H9 (cell line): ENCODE measurements around the gene PLCXD3. TPM values are rescaled to one million over a fixed set of nuclear protein-coding genes. Genes with fewer than 3 reads are reported as not detected.

ENCODE experiments used
- DNase-seq: peaks from one replicate; pipeline ENCODE4 v3.0.0-alpha.2; 2017
- H2AFZ ChIP-seq: one replicate; pipeline ENCODE4 v1.6.1; 2013; ENCODE audit warnings: mild to moderate bottlenecking, low read length, control low read depth, moderate library complexity
- H2AK5ac ChIP-seq: 2 replicates; pipeline ENCODE4 v1.6.1; 2013; ENCODE audit warnings: low read length, control low read depth, mixed read lengths; ENCODE audit not compliant: insufficient read length
- H2BK120ac ChIP-seq: one replicate; pipeline ENCODE4 v1.6.1; 2013; ENCODE audit warnings: low read depth, mild to moderate bottlenecking, low read length, control low read depth, inconsistent platforms; ENCODE audit not compliant: poor library complexity, severe bottlenecking
- H2BK12ac ChIP-seq: 2 replicates; pipeline ENCODE4 v1.6.1; 2013; ENCODE audit warnings: low read length, control low read depth, mixed read lengths, low read depth; ENCODE audit not compliant: insufficient read length
- H2BK15ac ChIP-seq: 2 replicates; pipeline ENCODE4 v1.6.1; 2013; ENCODE audit warnings: low read depth, low read length, control low read depth
- H2BK20ac ChIP-seq: one replicate; pipeline ENCODE4 v1.6.1; 2013; ENCODE audit warnings: low read depth, mild to moderate bottlenecking, low read length, control low read depth, inconsistent platforms; ENCODE audit not compliant: poor library complexity, severe bottlenecking
- H2BK5ac ChIP-seq: 2 replicates; pipeline ENCODE4 v1.6.1; 2013; ENCODE audit warnings: low read length, control low read depth, mixed read lengths; ENCODE audit not compliant: insufficient read length
- H3K14ac ChIP-seq: 2 replicates; pipeline ENCODE4 v1.6.1; 2013; ENCODE audit warnings: low read length, control low read depth; ENCODE audit not compliant: insufficient read depth
- H3K18ac ChIP-seq: 2 replicates; pipeline ENCODE4 v1.6.1; 2013; ENCODE audit warnings: low read depth, mild to moderate bottlenecking, mixed read lengths, low read length, control low read depth; ENCODE audit not compliant: insufficient read length
- H3K23ac ChIP-seq: 2 replicates; pipeline ENCODE4 v1.6.1; 2013; ENCODE audit warnings: low read length, control low read depth, mixed read lengths, low read depth; ENCODE audit not compliant: insufficient read length
- H3K23me2 ChIP-seq: 2 replicates; pipeline ENCODE4 v1.6.1; 2013; ENCODE audit warnings: low read depth, mild to moderate bottlenecking, mixed read lengths, low read length, control low read depth; ENCODE audit not compliant: insufficient read length, poor library complexity, severe bottlenecking
- H3K27ac ChIP-seq: 2 replicates; pipeline ENCODE4 v1.5.1; 2013; ENCODE audit warnings: low read length, control low read depth, mixed read lengths, low read depth; ENCODE audit not compliant: insufficient read length
- H3K27me3 ChIP-seq: 2 replicates; pipeline ENCODE4 v1.6.1; 2013; ENCODE audit warnings: low read length, control low read depth, inconsistent platforms; ENCODE audit not compliant: insufficient read depth
- H3K4ac ChIP-seq: 2 replicates; pipeline ENCODE4 v1.6.1; 2013; ENCODE audit warnings: low read depth, mild to moderate bottlenecking, control low read depth, inconsistent platforms, low read length, moderate library complexity
- H3K4me1 ChIP-seq: 2 replicates; pipeline ENCODE4 v1.6.1; 2013; ENCODE audit warnings: low read length, control low read depth, inconsistent platforms; ENCODE audit not compliant: insufficient read depth
- H3K4me2 ChIP-seq: 2 replicates; pipeline ENCODE4 v1.6.1; 2013; ENCODE audit warnings: low read length, control low read depth, mixed read lengths; ENCODE audit not compliant: insufficient read length, insufficient read depth
- H3K56ac ChIP-seq: 2 replicates; pipeline ENCODE4 v1.6.1; 2013; ENCODE audit warnings: low read depth, mild to moderate bottlenecking, mixed read lengths, low read length, control low read depth; ENCODE audit not compliant: insufficient read length
- H3K79me1 ChIP-seq: 2 replicates; pipeline ENCODE4 v1.6.1; 2013; ENCODE audit warnings: low read depth, mild to moderate bottlenecking, moderate library complexity, low read length, control low read depth, inconsistent platforms; ENCODE audit not compliant: insufficient read depth, poor library complexity, severe bottlenecking
- H3K79me2 ChIP-seq: 2 replicates; pipeline ENCODE4 v1.6.1; 2013; ENCODE audit warnings: low read length, control low read depth, inconsistent platforms; ENCODE audit not compliant: insufficient read depth
- H3K9ac ChIP-seq: 2 replicates; pipeline ENCODE4 v1.6.1; 2013; ENCODE audit warnings: low read length, control low read depth, mixed read lengths; ENCODE audit not compliant: insufficient read length; ENCODE audit errors: extremely low read depth
- H3K9me3 ChIP-seq: one replicate; pipeline ENCODE4 v1.6.1; 2013; ENCODE audit warnings: low read depth, low read length, inconsistent platforms; ENCODE audit not compliant: control insufficient read depth
- H3T11ph ChIP-seq: one replicate; pipeline ENCODE4 v1.6.1; 2013; ENCODE audit warnings: mild to moderate bottlenecking, low read length, control low read depth, inconsistent platforms
- H4K20me1 ChIP-seq: one replicate; pipeline ENCODE4 v1.6.1; 2013; ENCODE audit not compliant: control insufficient read depth, insufficient read length, insufficient read depth
- H4K5ac ChIP-seq: 2 replicates; pipeline ENCODE4 v1.6.1; 2013; ENCODE audit warnings: low read depth, mild to moderate bottlenecking, mixed read lengths, low read length, control low read depth; ENCODE audit not compliant: insufficient read length
- H4K8ac ChIP-seq: replicated peaks from 2 replicates; pipeline ENCODE4 v1.6.1; 2013; ENCODE audit warnings: low read length, control low read depth, mixed read lengths, low read depth; ENCODE audit not compliant: insufficient read length
- H4K91ac ChIP-seq: 2 replicates; pipeline ENCODE4 v1.6.1; 2013; ENCODE audit warnings: low read depth, mild to moderate bottlenecking, moderate library complexity, mixed read lengths, low read length, control low read depth; ENCODE audit not compliant: insufficient read length
- H3K27ac Mint-ChIP-seq, 3 experiments: 2 replicates in 2 of 3; 3 replicates in 1 of 3; pipeline ENCODE4 v1.8.0; 2020 to 2021; ENCODE audit warnings: mixed read lengths in 3 of 3, mild to moderate bottlenecking in 1 of 3, moderate library complexity in 1 of 3
- H3K27me3 Mint-ChIP-seq: 2 replicates; pipeline ENCODE4 v1.8.0; 2021; ENCODE audit warnings: low read depth, mild to moderate bottlenecking, moderate library complexity, mixed read lengths
- H3K36me3 Mint-ChIP-seq, 3 experiments: 2 replicates in 2 of 3; 3 replicates in 1 of 3; pipeline ENCODE4 v1.8.0; 2020 to 2021; ENCODE audit warnings: low read depth in 3 of 3, mixed read lengths in 3 of 3; ENCODE audit not compliant: insufficient read depth in 1 of 3
- H3K4me1 Mint-ChIP-seq, 2 experiments: 2 replicates each; pipeline ENCODE4 v1.8.0; 2020; ENCODE audit warnings: mixed read lengths in 2 of 2
- H3K4me3 Mint-ChIP-seq, 2 experiments: 2 replicates in 1 of 2; 3 replicates in 1 of 2; pipeline ENCODE4 v1.8.0; 2020 to 2021; ENCODE audit warnings: mild to moderate bottlenecking in 2 of 2, mixed read lengths in 2 of 2, moderate library complexity in 1 of 2
- H3K9me3 Mint-ChIP-seq, 2 experiments: 2 replicates in 1 of 2; 3 replicates in 1 of 2; pipeline ENCODE4 v1.8.0; 2020; ENCODE audit warnings: mild to moderate bottlenecking in 2 of 2, mixed read lengths in 2 of 2, moderate library complexity in 1 of 2
- CTCF ChIP-seq: fragments of 200-600 bp; sonication (generic); conservative IDR thresholded peaks from 3 replicates; pipeline ENCODE4 v1.8.0; 2021; ENCODE audit warnings: antibody characterized with exemption, mild to moderate bottlenecking
- WGBS: extraction: QIAGEN DNeasy Blood & Tissue Kit; methylation state at CpG from one replicate; pipeline ENCODE4 v1.1.7; 2013; ENCODE audit warnings: missing lambda C conversion rate, low lambda C conversion rate, mixed read lengths; ENCODE audit not compliant: insufficient read length; ENCODE audit errors: extremely low coverage; 5-methylcytosine and 5-hydroxymethylcytosine counted together
- total RNA-seq: library from RNA; stranded (reverse); gene quantifications from 2 replicates; pipeline ENCODE4 v1.2.1, GENCODE V29; 2021

PLCXD3 gene
- total RNA-seq, 1 experiment from 2014 or later: not detected

- Histone ChIP-seq H3K14ac (no peak overlapping the region), H3K79me1 (no peaks in the 10 kb centered on the region), H3K4me2 (no peak overlapping the region), H4K5ac (no peak overlapping the region), H2BK20ac (no peak overlapping the region), H2BK120ac (no peak overlapping the region), H2BK15ac (no peak overlapping the region), H2AK5ac (no peak overlapping the region), H3K23ac (no peak overlapping the region), H4K20me1 (no peaks in the 10 kb centered on the region), H3K79me2 (no peaks in the 10 kb centered on the region), H3K9ac (no peak overlapping the region), H3K18ac (no peak overlapping the region), H3K56ac (no peak overlapping the region), H2BK12ac (no peak overlapping the region), H3K4ac (no peak overlapping the region), H2AFZ (no peak overlapping the region), H4K8ac (no peak overlapping the region), H4K91ac (no peak overlapping the region), H3T11ph (no peak overlapping the region), H2BK5ac (no peak overlapping the region), H3K9me3 (no peaks in the 10 kb centered on the region), H3K23me2 (no peaks in the 10 kb centered on the region), H3K27me3 (no peaks in the 10 kb centered on the region), H3K4me1 (no peaks in the 10 kb centered on the region), H3K27ac (no peak overlapping the region)
- Mint-ChIP-seq H3K9me3 (no peaks in the 10 kb centered on the region), H3K27ac (no peak overlapping the region), H3K36me3 (no peaks in the 10 kb centered on the region), H3K4me3 (no peak overlapping the region), H3K4me1 (no peaks in the 10 kb centered on the region), H3K27me3 (no peaks in the 10 kb centered on the region)
- TF ChIP-seq CTCF: no peak
- no peak for DNase-seq
- no CpG with 5 or more reads among the region's 2 CpGs for WGBS
Observed at GRCh38 chr5:41368158-41368557, 142.2 kb downstream of the PLCXD3 start.
